Stimulated activated CD8-positive, alpha-beta memory T cell treated with anti-CD3 and anti-CD28 coated beads, Interleukin-7, amount 100 ng/mL, for 24 hours (primary cell): ENCODE data around the gene APOD.

Experiments
- DNase-seq: peaks from one replicate; pipeline ENCODE4 v3.0.0-alpha.2; 2020; ENCODE audit warnings: low read depth

APOD gene

DNA sequence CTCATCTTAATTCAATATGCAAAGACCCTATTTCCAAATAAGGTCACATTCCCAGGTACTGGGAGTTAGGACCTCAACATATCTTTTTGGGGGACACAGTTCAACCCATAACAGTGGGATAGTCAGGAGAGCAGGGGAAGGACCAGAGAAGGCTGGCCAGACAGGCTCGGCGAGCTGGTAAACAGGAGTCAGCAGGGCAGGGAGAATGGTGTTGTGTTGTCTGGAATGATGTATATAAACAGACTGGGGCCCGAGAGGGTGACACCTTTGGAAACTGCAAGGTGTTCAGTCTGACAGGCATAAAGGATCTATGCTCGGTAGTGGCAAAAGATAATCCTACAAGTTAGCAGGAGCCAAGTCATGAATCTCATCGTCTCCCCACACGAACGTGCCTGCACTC lies 30.5 kb downstream of the APOD start:
- DNase-seq, result no peak

DNA sequence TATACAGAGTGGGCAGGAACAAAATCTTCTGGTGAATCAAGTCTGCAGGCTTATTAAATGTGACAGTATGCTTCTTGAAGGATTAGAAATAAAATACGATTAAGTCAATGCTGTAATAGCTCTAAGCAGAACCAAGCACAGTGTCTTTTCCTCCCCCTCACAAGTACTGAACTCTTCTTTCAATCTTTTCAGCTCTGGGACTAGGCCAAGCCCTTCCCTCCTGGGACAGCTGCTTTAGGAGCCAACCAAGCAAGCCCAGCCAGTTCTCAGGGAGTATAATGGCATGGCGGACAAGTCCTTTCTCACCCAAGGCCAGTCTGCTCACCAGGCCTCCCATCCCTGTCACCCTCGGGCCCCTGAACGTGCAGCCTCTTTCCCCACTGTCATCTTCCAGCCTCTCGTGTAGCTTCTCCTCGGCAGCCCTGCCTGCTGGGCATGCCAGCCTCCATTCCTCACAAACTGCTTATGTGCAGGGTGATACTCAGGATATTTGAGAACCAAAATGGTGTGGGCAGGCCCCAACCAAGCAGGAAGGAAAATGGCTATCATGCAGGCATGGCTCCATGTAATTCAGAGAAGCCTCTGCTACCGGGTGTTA lies 32.3 kb downstream of the APOD start:
- DNase-seq, result no peak

DNA sequence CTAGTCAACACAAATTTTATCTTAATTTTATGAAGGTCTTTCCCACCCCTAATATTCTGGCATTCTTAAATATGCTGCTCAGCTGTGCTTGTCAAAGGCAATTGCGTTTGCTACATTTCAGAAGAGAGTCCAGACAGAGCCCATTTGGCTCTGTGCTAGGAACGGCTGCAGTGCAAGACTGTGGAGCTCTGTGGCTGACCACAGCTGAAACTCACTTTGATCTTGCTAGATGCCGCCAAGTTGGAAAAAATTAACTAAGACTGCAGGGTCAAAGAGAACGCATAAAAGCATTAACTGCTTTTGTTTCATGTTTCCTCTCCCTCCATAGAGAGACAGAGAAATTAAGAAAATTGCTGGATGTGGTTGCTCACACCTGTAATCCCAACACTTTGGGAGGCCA lies 33.0 kb downstream of the APOD start:
- no peak for DNase-seq

DNA sequence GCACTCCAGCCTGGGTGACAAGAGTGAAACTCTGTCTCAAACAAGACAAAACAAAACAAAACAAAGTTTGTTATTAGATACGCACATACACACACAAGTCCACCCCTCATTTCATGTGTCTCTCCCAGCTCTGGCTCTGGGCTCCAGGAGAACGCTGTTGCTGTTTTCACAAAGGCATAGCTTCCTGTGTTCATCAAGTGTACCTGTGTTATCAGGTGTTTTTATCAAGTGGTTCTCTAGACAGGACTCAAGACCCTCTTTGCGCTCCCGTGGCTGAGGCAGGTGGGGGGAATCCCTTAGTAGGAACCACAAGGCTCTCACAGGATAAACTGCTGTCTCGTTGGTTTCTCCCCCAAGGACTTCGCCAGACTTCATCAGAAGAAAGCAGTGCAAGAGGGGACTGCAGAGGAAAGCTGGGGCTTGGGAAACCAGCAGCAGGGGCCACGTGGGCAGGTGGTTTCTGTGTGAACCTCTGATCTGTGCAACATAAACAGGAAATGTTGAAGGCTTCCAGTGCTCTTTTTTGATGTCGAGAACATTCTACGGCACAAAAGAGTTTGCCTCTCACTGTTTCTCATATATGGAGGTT lies 33.7 kb downstream of the APOD start:
- no peak for DNase-seq

- no peak for DNase-seq
Observed at GRCh38 chr3:195548987-195549386, 34.8 kb downstream of the APOD start.

- DNase-seq, result no peak
Observed at GRCh38 chr3:195548501-195548900, 35.2 kb downstream of the APOD start.

DNA sequence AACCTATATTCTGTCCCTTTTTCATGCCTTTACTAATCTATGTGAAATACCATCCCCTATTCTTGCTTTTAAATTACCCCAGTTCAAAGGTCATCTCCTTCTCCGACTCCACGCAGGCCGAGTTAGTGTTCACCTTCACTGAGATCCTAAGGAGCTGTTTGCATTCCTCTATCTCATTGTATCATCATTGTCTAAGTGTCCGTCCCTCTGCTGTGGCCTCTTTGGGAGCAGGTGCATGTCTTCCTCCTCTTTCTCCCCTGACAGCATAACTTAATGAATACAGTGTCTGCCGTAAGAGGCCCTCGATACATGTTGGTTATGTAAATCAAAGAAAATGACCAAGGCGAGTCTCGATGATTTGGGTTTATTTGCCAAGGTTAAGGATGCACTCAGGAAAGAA lies 35.7 kb downstream of the APOD start:
- DNase-seq, result no peak

GRCh38 chr3:195546130-195546560 lies 37.6 kb downstream of the APOD start:
- no peak for DNase-seq

GRCh38 chr3:195544634-195545033 lies 39.1 kb downstream of the APOD start:
- DNase-seq, result no peak

DNA sequence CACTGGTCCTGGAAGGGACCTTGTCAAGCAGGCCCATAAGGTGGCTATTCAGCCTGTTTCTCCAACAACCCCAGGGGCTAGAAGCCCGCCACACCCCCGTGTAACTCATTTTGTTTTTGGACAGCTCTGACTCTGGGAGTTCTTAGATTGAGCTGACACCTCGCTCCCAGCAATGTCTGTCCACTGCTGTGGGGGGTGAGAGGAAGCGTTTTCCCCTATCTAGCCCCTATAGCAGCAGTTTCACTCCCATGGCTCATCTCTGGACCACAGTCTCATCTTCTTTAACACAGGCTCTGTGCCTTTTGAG lies 39.6 kb downstream of the APOD start:
- DNase-seq, result no peak

GRCh38 chr3:195543500-195544229 lies 40.1 kb downstream of the APOD start:
- no peak for DNase-seq

- DNase-seq, result peak; percentile 82
Observed at GRCh38 chr3:195542698-195543499, 40.8 kb downstream of the APOD start, which contains the start of gene PPP1R2. TSS of gene PPP1R2 (minus strand) at chr3:195543325. CDS start at chr3:195543025, 300 bp downstream.

- no peak for DNase-seq
Observed at GRCh38 chr3:195542316-195542697, 41.4 kb downstream of the APOD start.

DNA sequence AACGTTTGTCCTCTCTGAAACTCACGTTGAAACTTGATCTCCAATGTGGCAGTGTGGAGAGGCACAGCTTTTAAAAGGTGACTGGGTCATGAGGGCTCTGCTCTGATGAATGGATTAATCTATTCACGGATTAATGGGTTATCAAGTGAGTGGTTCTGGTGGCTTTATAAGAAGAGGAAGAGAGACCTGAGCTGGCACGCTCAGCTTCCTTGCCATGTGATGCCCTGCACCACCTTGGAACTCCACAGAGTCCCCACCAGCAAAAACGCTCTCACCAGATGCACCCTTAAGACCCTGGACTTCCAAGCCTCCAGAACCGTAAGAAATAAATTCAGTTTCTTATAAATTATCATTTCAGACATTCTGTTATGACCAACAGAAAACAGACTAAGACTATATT lies 43.2 kb downstream of the APOD start:
- DNase-seq, result no peak

DNA sequence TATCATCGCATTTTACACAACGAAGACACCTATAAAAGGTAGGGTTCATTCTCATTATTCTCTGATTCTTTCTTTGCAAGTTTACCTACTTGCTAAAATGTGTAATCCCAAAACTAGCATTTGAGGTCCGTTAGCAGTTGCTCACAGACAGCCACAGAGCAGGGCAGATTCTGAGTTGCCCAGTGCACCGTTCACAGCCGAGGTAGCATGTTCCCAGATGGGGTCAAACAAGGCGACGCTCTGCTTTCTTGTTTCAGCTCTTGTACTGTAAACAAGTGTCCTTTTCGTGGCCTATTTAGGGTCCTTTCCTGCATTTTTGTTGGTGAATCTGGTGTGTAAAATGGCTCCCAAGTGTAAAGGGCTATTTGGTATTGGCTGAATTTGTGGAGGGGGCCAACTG lies 43.7 kb downstream of the APOD start:
- no peak for DNase-seq

GRCh38 chr3:195539479-195539878 lies 44.3 kb downstream of the APOD start:
- DNase-seq, result no peak

GRCh38 chr3:195537995-195538394 lies 45.7 kb downstream of the APOD start:
- DNase-seq, result no peak

DNA sequence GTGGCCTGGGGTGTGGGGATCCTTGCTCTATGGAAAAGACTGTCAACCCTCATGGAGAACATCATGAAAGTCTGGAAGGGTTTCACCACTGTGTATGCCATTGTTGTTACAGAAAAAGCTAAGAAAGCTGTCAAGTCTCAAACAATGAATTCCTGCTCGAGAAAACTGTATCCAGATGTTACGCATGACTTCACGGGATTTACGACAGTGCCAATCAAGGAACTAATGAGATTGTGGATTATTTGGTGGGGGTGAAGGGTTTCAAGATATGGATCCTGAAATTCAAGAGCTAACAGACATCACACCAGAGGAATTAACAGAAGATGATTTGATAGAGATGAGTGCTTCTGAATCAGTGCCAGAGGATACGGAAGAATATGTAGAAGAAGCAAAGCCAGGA lies 48.4 kb downstream of the APOD start:
- DNase-seq, result no peak

GRCh38 chr3:195532834-195533233 lies 50.9 kb downstream of the APOD start:
- no peak for DNase-seq

- no peak for DNase-seq
Observed at GRCh38 chr3:195532345-195532744, 51.4 kb downstream of the APOD start.

GRCh38 chr3:195531683-195532082 lies 52.1 kb downstream of the APOD start:
- DNase-seq, result no peak

DNA sequence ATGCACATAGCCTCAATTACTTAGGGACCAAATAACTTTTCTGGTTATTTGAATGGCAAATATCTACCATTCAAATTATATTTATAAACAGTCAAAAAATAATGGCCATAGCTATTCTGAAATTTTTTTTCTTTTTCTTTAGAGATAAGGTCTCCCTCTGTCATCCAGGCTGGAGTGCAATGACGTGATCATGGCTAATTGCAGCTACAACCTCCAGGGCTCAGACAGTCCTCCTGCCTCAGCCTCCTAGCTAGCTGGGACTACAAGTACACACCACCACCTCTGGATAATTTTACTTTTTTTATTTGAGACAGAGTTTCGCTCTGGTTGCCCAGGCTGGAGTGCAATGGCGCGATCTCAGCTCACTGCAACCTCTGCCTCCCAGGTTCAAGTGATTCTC lies 57.2 kb downstream of the APOD start:
- DNase-seq, result no peak
